Measurements from ENCODE around the gene SLC7A9.

Gene SLC7A9

DNA sequence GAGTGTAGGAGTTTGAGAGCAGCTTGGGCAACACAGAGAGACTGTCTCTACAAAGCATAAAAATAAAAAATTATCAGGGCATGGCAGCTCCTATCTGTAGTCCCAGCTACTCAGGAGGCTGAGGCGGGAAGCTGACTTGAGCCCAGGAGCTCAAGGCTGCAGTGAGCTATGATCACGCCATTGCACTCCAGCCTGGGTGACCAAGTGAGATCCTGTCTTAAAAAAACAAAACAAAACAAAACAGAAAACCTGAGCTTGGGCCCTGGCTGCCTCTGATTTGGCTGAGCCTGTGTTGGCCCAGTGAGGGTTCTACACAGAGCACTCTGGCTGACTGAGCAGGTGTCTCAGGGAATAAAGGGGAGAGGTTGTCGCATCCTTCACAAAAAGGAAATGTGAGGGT is 8.0 kb downstream of the SLC7A9 start:
- no peak overlapping the region for H3K4me3 ChIP-seq (ENCODE audit: low read length)
- TF ChIP-seq, protein P1, sequence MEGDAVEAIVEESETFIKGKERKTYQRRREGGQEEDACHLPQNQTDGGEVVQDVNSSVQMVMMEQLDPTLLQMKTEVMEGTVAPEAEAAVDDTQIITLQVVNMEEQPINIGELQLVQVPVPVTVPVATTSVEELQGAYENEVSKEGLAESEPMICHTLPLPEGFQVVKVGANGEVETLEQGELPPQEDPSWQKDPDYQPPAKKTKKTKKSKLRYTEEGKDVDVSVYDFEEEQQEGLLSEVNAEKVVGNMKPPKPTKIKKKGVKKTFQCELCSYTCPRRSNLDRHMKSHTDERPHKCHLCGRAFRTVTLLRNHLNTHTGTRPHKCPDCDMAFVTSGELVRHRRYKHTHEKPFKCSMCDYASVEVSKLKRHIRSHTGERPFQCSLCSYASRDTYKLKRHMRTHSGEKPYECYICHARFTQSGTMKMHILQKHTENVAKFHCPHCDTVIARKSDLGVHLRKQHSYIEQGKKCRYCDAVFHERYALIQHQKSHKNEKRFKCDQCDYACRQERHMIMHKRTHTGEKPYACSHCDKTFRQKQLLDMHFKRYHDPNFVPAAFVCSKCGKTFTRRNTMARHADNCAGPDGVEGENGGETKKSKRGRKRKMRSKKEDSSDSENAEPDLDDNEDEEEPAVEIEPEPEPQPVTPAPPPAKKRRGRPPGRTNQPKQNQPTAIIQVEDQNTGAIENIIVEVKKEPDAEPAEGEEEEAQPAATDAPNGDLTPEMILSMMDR (IDR thresholded peaks at IDR 0.05; ENCODE audit: low read depth, low read length): no peak
- no peak for TF ChIP-seq EZH2phosphoT487 (IDR thresholded peaks at IDR 0.05; ENCODE audit: low read depth)
- H3K9me3 ChIP-seq (ENCODE audit: insufficient read depth, low read length): no peaks in the 10 kb centered on the region
- no peaks in the 10 kb centered on the region for H3K79me2 ChIP-seq (ENCODE audit: low read length)
- H4K20me1 ChIP-seq (ENCODE audit: insufficient read depth, low read length): no peaks in the 10 kb centered on the region
- H3K4me1 ChIP-seq (ENCODE audit: low read length): no peaks in the 10 kb centered on the region
- no peak overlapping the region for H3K9ac ChIP-seq (ENCODE audit: low read length)
- no peaks in the 10 kb centered on the region for H3K27me3 ChIP-seq (ENCODE audit: low read depth, low read length)
- no peak overlapping the region for H3K4me2 ChIP-seq (ENCODE audit: low read length)
- H3K36me3 ChIP-seq (replicated peaks; ENCODE audit: low read depth, low read length): no peaks in the 10 kb centered on the region
- H2AFZ ChIP-seq (ENCODE audit: low read depth, low read length): no peak overlapping the region
- no peak overlapping the region for H3K27ac ChIP-seq (ENCODE audit: low read length)

DNA sequence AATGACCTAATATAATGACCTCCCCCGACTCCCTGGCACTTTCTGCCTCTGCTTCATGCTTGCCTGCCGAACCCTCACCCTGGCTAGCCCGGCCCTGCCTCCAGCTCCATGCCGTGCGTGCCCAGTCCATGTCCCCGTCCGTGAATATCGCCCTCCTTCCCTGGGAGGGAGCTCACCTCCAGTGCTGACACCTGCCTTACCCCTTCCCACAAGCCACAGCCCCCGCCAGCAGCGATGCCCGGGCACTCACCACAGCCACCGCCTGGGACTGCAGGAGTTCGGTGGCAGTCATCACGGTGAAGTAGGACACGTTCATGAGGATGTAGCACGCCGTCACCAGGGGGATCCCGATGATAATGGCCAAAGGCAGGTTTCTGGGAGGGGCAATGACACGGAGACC is 10.0 kb downstream of the SLC7A9 start:
- H3K79me2 ChIP-seq (ENCODE audit: low read length): no peaks in the 10 kb centered on the region
- no peaks in the 10 kb centered on the region for H3K9me3 ChIP-seq (ENCODE audit: insufficient read depth, low read length)
- H3K4me1 ChIP-seq (ENCODE audit: low read length): no peaks in the 10 kb centered on the region
- H3K27me3 ChIP-seq (ENCODE audit: low read depth, low read length): no peaks in the 10 kb centered on the region
- no peak overlapping the region for H3K9ac ChIP-seq (ENCODE audit: low read length)
- H3K4me2 ChIP-seq (ENCODE audit: low read length): no peak overlapping the region
- H4K20me1 ChIP-seq (ENCODE audit: insufficient read depth, low read length): no peaks in the 10 kb centered on the region
- no peak for TF ChIP-seq EZH2phosphoT487 (IDR thresholded peaks at IDR 0.05; ENCODE audit: low read depth)
- TF ChIP-seq, protein P1 (IDR thresholded peaks at IDR 0.05; ENCODE audit: low read depth, low read length): no peak
- H3K4me3 ChIP-seq (ENCODE audit: low read length): no peak overlapping the region
- H2AFZ ChIP-seq (ENCODE audit: low read depth, low read length): no peak overlapping the region
- H3K36me3 ChIP-seq (replicated peaks; ENCODE audit: low read depth, low read length): no peaks in the 10 kb centered on the region
- no peak overlapping the region for H3K27ac ChIP-seq (ENCODE audit: low read length)

DNA sequence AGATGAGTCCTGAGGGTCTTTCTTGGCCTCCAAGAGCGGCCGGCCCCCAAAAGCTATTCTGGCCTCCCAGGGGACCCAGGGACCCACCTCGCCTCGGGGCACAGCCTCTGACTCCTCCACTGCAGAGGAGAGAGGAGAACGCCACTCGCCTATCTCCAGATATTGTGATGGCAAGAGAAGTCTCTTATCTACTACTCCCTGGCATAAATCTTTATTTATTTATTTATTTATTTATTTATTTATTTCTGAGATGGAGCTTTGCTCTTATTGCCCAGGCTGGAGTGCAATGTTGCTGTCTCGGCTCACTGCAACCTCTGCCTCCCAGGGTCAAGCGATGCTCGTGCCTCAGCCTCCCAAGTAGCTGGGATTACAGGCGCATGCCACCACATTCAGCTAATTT is 11.0 kb downstream of the SLC7A9 start:
- no peaks in the 10 kb centered on the region for H4K20me1 ChIP-seq (ENCODE audit: insufficient read depth, low read length)
- no peaks in the 10 kb centered on the region for H3K36me3 ChIP-seq (replicated peaks; ENCODE audit: low read depth, low read length)
- H2AFZ ChIP-seq (ENCODE audit: low read depth, low read length): no peak overlapping the region
- TF ChIP-seq, protein P1 (IDR thresholded peaks at IDR 0.05; ENCODE audit: low read depth, low read length): no peak
- TF ChIP-seq EZH2phosphoT487 (IDR thresholded peaks at IDR 0.05; ENCODE audit: low read depth): no peak
- H3K27ac ChIP-seq (ENCODE audit: low read length): no peak overlapping the region
- no peak overlapping the region for H3K9ac ChIP-seq (ENCODE audit: low read length)
- no peaks in the 10 kb centered on the region for H3K4me1 ChIP-seq (ENCODE audit: low read length)
- no peak overlapping the region for H3K4me2 ChIP-seq (ENCODE audit: low read length)
- H3K27me3 ChIP-seq (ENCODE audit: low read depth, low read length): no peaks in the 10 kb centered on the region
- H3K4me3 ChIP-seq (ENCODE audit: low read length): no peak overlapping the region
- no peaks in the 10 kb centered on the region for H3K9me3 ChIP-seq (ENCODE audit: insufficient read depth, low read length)
- H3K79me2 ChIP-seq (ENCODE audit: low read length): no peaks in the 10 kb centered on the region

DNA sequence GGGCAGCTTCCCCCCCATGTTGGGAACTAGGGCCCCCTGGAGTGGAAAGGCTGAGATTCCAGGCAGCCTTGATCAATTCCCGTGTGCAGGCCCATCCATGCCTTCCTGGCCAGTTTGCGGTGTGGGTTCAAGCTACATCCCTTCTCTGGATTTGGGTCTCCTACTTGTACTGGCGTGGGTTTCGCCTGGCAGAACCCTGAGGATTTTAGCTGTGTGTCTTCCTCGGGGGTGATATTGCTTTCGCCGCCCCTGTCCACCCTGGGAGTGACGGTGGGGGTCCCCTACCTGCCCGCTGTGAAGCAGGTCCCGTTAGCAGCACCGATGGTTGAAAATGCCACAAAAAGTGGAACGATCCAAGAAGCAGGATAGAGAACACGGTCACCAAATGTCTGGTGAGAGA is 11.4 kb downstream of the SLC7A9 start:
- Histone ChIP-seq H3K4me3 (ENCODE audit: low read length) (no peak overlapping the region), H3K79me2 (ENCODE audit: low read length) (no peaks in the 10 kb centered on the region), H3K27me3 (ENCODE audit: low read depth, low read length) (no peaks in the 10 kb centered on the region), H3K9ac (ENCODE audit: low read length) (no peak overlapping the region), H3K4me1 (ENCODE audit: low read length) (no peaks in the 10 kb centered on the region), H3K36me3 (replicated peaks; ENCODE audit: low read depth, low read length) (no peaks in the 10 kb centered on the region), H3K27ac (ENCODE audit: low read length) (no peak overlapping the region), H3K4me2 (ENCODE audit: low read length) (no peak overlapping the region), H4K20me1 (ENCODE audit: insufficient read depth, low read length) (no peaks in the 10 kb centered on the region), H3K9me3 (ENCODE audit: insufficient read depth, low read length) (no peaks in the 10 kb centered on the region), H2AFZ (ENCODE audit: low read depth, low read length) (no peak overlapping the region)
- no peak for TF ChIP-seq EZH2phosphoT487 (IDR thresholded peaks at IDR 0.05; ENCODE audit: low read depth)
- TF ChIP-seq, protein P1 (IDR thresholded peaks at IDR 0.05; ENCODE audit: low read depth, low read length): no peak

Measured in OCI-LY3 (cell line).